NOMO-1 (cell line): ENCODE data around the gene TMEM259.

Source experiments
- DNase-seq, 2 experiments: peaks; one replicate each; lab custom pipeline; 2025; ENCODE audit not compliant: unreplicated experiment in 2 of 2; lab: John Stamatoyannopoulos, UW

The TMEM259 gene

DNA sequence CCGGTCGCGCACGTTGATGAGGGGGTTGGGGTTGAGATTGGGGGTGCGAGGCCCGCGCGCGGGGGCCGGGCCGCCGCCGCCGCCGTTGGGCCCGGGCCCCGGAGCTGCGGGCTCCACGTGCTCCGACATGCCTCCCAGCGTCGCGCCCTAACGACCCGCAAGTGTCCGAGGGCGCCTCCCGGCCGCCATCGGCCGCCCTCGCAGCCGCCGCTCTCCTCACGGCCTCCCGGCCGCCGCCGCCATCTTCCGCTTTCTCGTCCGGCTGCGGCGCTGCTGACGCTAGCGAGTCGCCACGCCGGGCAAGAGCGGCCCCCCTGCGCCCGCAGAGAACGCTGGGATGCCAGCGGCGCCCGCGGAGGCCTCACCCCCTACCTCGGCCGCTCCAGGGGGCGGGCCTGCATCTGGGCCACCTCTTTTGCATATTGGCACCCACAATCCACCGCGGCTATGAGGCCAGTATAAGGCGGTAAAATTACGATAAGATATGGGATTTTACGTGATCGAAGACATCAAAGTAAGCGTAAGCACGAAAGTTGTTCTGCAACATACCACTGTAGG lies at the start of gene TMEM259:
TSS of gene TMEM259 (minus strand) at position 256 of the 558 bp plus-strand sequence. CDS start at position 129, 127 bp downstream.
- DNase-seq, result peak; percentile 92 to 99

DNA sequence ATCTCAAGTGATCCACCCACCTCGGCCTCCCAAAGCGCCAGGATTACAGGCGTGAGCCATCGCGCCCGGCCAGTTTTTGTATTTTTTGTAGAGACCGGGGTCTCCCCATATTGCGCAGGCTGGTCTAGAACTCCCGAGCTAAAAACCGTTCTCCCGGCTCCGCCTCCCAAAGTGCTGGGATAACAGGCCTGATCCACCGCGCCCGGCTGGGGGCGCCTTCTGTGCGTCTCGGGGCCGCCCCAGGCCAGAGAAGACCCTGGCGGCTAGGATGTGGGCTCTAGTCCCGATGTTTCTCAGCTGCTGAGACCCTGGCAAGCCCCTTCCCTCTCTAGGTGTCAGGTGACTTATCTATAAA lies 49.6 kb upstream of the TMEM259 start:
- DNase-seq, result no peak

DNA sequence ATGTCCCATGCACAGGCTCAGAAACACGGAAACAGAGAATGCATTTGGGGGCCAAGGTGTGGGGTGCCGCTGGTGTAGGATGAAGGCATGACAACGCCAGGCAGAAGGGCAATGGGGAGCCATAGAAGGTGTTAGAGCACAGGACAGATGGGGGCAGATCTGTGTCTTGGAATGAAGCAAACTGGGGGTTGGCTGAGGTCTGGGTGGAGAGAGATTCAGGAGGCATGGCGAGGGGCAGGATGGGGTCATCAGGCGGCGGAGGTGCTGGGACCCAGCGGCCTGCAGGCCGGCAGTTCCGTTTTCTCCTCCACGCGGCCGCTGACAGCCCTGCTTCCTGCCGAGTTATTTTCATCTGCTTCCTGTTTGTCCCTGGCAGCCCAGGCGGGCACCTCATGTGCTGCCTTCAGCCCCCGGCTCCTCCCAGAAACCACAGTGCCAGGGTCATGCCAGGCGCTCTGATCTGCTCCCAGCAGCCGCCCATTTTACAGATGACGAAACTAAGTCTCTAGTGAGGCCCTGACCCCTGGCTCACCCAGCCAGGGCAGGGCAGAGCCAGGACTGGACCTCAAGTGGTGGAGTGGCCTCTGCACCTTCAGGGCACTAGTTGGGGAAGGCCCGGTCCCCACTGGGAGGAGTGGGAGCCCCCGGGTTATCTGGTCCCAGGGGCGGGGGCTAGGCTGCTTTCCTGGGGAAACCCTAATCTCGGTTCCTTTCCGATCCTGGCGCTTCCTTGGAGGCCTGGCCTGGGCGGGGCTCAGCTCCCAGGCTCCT lies 48.3 kb upstream of the TMEM259 start:
- peak; percentile 90 to 92 for DNase-seq

- DNase-seq, result peak; percentile 60 to 79
Observed at GRCh38 chr19:1068009-1069001, 47.4 kb upstream of the TMEM259 start.

- peak in 1 of 2 experiments; percentile 65 for DNase-seq
Observed at GRCh38 chr19:1067341-1067957, 46.5 kb upstream of the TMEM259 start.

DNA sequence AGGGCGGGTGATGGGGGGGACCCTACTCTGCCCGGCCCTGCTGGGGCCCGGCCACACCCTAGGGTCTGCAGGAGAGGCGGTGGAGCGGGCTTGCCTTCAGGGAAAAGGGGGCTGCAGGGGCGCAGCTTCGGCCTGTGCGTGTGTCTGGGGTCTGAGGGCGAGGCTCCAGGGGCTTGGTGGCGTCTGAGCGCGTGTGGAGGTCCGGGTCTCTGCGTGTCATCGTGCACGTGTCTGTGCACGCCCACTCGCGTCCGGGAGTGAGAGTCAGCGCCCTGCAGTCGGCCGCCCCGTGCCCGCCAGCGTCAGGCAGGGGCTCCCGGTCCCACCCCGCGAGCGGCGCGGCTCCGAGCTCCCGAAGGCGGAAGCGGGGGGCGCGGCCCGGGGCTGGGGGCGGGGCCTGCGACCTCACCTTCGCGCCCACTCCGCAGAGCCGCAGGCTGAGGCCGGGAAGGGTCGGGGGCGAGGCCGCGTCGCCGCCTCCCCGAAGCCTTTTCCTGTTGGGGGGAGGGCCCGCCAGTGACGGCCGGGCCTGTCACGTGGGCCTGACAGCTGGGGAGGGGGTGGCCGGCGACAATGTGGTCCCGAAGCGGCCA lies 45.9 kb upstream of the TMEM259 start, which contains the start of gene ARHGAP45:
TSS of gene ARHGAP45 (plus strand) at position 420 of the 593 bp plus-strand sequence. CDS start 239 bp downstream, outside the sequence.
- DNase-seq, result peak; percentile 65 to 72

DNA sequence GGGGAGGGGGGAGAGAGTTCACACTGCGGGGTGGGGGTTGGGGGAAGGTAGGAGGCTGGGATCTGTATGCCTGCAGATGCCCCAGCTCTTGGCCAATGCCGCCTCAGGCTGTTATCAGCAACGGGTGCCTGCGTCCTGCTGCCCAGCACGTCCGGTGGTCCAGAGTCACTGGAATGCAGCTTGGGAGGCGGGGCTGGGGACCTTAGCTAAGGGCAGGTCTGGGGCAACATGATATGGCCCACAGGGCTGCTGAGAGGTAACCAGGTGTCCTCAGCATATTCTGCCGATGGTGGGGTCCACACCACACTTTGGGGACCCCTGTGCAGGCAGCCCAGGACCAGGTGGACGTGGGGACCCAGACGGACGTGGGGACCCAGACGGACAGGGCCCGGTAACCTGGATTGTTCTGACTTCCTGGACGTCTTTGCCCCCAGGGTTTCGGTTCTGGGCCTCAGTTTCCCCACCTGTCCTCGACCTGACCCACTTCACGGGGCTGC lies 45.4 kb upstream of the TMEM259 start:
- DNase-seq, result no peak

GRCh38 chr19:1065606-1066109 lies 44.7 kb upstream of the TMEM259 start:
- no peak for DNase-seq

- DNase-seq, result peak; percentile 71 to 79
Observed at GRCh38 chr19:1064661-1065605, 44.0 kb upstream of the TMEM259 start.

DNA sequence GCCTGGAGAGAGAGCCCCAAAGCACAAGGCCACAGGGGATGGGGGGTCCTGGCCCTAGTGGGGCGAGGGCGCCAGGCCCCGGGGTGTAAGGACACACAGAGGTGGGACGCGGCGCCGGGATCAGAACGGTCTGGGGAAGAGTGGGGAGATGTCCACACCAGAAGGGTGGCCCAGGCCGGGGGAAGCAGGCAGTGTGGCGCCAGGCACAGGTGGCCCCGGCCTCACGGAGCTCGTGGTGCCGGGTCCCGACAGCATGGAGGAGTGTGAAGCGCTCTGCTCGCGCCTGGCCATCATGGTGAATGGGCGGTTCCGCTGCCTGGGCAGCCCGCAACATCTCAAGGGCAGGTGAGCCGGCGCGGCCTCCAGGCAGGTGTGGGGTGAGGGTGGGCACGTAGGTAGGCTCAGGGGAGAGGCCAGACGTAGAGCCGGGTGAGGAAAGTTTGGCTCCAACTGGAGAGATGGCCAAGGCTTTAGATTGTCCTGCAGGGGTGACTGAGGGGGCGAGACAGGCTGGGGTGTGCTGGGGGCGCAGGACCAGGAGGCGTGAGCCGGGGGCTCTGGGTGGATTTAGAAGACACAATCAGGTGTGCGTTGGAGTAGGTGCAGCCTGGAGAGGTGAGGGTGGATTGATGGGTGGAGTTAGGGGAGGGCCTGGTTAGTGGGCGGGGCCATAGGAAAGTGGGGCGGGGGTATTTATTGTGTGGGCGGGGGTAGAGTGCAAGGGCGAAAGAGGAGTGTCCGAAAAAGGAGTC lies 43.2 kb upstream of the TMEM259 start:
- DNase-seq, result no peak

DNA sequence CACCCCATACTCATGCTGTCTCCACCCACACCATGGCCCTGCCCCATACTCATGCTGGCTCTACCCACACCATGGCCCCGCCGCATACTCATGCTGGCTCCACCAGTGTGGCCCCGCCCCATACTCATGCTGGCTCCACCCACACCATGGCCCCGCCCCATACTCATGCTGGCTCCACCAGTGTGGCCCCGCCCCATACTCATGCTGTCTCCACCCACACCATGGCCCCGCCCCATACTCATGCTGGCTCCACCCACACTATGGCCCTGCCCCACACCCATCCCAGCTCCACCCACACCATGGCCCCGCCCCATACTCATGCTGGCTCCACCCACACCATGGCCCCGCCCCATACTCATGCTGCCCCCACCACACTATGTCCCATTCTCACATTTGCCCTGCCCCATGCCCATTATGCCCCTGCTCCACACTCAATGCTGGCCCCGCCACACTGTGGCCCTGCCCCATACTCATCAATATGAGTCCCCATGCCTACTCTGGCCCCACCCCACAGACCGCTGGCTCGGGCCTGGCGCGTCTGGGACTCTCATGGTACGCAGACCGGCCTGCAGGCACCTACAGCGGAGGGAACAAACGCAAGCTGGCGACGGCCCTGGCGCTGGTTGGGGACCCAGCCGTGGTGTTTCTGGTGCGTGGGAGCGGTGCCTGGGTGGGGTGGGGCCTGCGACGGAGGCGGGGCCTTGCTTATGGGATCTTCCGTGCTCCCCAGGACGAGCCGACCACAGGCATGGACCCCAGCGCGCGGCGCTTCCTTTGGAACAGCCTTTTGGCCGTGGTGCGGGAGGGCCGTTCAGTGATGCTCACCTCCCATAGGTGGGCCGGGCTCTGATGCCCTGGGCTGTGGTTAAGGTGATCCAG lies 42.3 kb upstream of the TMEM259 start:
- no peak for DNase-seq

DNA sequence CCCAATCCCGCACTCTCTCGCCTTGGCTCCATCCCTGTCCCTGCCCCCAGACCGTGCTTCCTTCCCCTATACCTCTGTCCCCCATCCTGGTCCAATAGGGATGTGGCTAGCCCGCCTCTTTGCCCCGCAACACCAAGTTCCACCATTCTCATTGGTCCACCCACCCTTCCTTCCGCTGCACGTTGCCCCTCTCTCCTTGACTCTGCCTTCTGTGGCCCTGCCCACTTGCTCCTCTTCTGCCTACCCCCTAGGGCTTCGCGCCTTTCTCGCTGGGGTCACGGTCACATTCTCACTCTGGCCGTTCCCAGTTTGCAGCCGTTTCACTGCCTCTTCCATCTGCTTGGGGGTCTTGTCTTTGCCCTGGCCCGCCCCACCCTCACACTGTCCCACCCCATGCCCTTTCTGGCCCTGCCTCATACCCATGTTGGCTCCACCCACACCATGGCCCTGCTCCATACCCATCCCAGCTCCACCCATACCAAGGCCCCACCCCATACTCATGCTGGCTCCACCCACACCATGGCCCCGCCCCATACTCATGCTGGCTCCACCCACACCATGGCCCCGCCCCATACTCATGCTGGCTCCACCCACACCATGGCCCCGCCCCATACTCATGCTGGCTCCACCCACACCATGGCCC lies 41.6 kb upstream of the TMEM259 start:
- no peak for DNase-seq

- DNase-seq, result no peak
Observed at GRCh38 chr19:1061987-1062386, 41.1 kb upstream of the TMEM259 start.

DNA sequence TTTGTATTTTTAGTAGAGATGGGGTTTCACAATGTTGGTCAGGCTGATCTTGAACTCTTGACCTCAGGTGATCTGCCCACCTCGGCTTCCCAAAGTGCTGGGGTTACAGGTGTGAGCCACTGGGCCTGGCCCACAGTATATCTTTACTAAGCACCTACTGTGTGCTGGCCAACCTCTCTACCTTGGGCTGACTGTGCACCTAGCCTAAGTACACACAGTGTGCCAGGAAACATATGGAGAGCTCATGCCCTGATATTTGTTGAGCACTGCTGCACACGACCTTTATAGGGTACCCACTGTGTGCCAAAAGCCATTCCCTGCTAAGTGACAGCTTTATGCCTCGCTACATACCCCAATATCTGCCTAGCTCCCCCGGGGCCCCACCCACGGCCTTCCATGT lies 39.8 kb upstream of the TMEM259 start:
- no peak for DNase-seq

DNA sequence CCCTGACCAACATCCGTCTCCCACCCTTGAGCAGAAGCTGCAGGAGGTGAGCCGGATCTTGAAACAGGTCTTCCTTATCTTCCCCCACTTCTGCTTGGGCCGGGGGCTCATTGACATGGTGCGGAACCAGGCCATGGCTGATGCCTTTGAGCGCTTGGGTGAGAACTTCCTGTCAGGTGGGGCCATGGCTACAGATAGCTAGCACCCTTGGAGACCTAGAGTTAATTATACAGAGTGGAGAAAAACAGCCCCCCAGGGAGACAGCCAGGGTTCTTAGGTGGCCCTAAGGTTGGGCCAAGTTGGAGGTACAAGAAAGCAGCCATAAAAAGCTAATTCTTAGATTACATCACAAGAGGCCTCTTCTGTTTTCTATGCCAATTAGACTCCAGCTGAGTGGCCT lies 37.2 kb upstream of the TMEM259 start:
- DNase-seq, result no peak

GRCh38 chr19:1057176-1057855 lies 36.4 kb upstream of the TMEM259 start:
- no peak for DNase-seq
